NCI-H748 treated with DMSO at 0.1 percent for 48 hours (cell line): ENCODE results near the gene ARL4D.
A peak's percentile ranks its signal among the peaks of the same experiment; 100 is the strongest.
"Not testable (repeated sequence)": the region's sequence is repeated elsewhere in the genome, so short reads cannot be mapped to it uniquely, and the experiment has no call there.

Experiments used
- DNase-seq: peaks from one replicate; lab custom pipeline; 2025; lab: John Stamatoyannopoulos, UW

Gene ARL4D

DNA sequence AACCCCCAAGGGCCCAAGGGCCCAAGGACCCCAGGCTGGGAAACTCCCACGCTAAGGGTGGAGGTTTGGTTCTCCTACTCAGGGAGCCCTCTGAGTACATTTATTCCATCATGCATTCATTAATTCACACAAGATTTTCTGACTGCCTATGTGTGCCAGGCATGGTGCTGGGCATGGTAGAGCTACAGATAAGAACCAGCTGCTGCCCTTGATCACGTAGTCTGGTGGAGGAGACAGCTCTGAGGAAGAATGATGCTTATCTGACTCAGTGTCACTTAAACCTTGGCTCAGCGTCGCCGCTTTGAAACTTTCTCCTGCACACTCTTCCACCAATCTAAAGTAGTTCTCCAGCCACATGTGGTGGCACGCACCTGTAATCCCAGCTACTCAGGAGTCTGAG lies 3.6 kb upstream of the ARL4D start:
- no peak for DNase-seq

- no peak for DNase-seq
Observed at GRCh38 chr17:43396491-43397060, 2.2 kb upstream of the ARL4D start.

GRCh38 chr17:43399839-43400328 lies 1.1 kb downstream of the ARL4D start:
- no peak for DNase-seq

DNA sequence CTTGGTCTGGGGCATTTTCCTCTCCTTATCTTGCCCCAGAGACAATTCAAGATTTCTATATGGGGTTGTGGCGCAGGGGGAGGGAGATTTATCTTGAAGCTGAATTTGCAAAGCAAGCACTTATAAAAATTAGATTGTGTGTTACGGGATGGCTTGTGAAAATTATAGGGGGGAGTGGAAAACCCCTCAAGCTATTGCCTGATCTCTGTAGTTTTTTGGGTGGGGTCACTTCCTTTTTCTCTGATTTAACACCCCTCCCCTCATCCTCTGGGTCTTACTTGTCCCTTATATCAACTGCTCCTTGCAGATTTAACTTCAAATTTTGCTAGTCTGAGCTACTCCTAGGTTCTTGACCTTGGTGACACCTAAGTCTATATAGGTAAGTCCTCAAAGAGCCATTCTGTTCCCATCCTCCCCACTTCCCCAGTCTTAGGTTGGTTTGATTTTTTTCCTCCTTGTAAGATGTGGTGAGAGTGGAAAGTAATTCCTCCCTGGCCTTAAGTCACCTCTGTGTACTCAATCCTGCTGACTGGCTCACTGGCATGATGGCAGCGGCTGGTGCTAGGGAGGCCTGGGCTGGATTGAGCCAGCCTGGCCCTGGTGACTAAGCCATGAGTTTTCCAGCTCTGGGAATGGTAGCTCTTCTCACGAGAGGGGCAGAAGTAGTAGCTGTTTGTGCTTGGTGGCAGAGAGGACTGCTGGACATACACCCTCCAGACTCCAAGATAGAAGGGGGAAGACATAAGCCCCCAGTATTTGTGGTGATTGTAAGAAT lies 2.3 kb downstream of the ARL4D start:
- DNase-seq: no peak

DNA sequence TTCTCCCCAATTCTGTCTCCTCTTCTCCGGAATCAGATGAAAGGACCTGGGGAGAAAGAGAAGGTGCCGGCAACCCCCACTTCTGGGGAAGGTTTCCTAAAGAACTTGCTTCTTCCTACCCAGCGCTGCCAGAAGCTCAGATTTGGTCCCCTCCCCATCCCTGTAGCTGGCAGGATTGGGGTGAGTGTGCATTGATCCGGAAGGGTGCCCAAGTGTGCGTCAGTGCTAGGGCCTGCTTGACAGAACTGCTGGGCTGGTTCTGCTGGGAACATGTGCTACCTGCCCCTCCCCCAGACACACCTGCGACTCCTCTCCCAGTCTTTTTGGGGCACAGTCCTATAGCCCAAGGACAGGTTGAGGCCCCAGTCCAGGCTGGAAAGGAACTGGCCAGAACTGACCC lies 3.3 kb downstream of the ARL4D start:
- no peak for DNase-seq

DNA sequence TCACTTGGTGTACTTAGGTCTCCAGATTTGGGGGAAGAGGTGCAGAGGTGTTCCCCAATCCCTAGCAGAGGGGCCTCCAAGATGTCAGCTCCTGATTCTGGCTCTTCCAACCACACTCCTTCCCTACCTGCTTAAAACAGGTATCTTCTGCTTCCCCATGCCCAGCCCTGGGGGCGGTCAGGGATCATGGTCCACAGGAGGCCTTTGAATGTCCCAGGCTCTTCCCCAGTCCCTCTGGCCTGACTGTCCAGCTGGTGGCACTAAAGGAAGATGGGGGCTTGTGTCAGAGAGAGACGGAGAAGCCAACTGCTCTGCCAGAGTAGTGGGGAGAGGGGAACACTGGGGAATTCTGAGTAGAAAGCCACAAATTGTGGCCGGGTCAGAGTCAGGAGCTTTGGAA lies 3.8 kb downstream of the ARL4D start:
- no peak for DNase-seq

DNA sequence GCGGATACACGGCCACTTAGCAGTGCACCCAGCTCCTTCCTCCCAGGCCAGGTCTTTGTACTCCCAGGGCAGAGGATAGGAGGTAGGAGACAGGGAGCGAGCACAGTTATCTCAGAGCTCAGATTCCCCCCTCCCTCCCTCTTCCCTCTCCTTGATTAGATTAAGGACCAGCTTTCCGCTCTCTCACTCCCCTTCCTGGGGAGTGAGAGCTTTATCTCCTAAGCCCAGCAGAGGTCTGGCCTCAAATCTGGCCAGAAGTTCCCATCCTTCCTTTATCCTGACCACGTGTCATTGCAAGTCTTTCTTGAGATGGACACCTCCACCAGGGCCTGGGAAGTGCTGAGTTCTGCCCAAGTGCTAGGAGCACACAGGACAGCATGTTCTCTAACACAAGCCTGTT lies 5.1 kb downstream of the ARL4D start:
- no peak for DNase-seq

- no peak for DNase-seq
Observed at GRCh38 chr17:43405861-43406260, 7.1 kb downstream of the ARL4D start.

DNA sequence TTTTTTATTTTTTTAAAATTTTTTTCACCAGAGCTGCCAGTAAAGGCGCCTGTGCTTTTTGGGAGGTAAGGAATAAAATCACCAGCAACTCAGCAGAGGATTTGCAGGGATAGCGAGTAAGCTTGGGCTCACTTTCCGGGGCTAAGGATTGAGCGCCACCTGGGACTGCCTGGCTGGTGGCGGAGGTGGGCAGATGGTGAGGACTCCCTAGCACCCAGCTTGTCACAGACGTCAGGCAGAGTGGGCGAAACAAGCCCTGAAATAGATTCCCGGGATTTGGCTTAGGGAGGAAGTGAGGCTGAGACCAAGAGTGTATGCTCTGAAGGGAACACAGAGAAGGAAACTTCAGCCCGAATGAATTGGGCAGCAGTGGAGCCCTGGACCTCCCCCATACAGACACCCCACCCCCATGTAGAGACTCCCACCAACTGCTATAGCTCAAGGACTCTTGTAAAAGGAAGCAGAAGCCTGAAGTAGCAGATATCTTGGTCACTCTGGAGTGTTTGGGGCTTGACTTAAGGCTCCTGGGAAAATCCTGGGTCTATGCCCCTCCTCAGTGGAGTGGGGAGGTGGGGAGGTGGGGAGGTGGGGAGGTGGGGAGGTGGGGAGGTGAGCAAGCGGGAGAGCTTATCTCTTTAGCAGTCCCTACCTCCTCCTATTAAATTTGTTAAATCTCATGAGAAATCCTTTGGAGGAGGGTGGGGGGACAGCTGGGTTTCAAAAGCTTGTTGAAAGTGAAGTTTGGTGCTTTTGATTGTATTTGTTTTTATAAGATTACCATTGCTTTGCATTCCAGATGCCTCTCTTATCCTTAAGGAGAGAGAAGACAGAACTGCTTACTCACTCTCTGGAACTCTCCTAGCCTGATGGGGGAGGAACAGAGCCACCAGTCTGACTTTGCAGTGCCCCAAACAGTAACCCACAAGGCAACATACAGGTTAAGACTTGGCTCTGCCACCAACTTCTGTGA lies 8.2 kb downstream of the ARL4D start:
- DNase-seq: no peak

DNA sequence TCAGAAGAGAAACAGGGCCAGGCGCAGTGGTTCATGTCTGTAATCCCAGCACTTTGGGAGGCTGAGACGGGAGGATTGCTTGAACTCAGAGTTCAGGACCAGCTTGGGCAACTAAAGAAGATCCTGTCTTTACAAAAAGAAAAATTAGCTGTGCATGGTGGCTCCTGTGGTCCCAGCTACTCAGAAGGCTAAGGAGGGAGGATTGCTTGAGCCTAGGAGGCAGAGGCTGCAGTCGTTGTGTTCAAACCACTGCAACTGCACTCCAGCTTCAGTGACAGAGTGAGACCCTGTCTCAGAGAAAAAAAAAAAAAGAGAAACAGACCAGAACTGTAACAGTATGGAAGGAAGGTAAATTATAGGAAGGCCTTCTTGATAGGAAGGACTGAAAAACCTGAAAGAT lies 10.3 kb downstream of the ARL4D start:
- no peak for DNase-seq

DNA sequence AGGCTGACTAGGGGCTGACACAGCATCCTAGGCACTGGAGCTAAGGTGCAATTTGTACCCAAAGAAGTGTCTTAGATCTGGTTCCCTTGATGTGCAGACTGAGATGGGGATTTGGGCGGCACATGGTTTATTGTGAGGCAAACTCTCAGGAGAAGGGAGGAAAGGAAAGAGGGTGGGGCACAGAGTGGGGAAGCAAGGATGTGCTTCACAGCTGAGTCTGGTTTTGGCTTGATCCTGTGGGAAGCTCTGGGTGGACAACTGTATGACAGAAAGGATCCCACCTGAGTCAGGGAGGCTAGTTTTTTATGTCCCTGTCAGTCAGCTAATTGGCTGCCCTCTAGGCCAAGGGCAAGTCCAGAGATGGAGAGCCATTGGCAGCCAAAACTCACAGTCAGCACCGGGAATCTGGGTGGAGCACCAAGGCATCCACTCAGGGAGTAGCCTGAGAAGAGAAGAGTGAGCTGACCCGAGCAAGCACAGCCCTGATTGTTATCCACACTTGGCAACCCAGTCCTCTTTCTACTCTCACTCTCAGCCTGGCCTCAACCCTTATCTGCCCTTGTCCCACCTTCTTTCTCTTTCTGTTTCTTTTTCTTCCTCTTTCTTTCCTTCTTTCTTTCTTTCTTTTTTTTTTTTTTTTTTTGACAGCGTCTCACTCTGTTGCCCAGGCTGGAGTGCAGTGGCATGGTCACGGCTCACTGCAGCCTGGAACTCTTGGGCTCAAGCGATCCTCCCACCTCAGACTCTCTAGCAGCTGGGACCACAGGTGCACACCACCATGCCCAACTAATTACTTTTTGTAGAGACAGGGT lies 12.0 kb downstream of the ARL4D start:
- DNase-seq: no peak

- no peak for DNase-seq
Observed at GRCh38 chr17:43411369-43411677, 12.5 kb downstream of the ARL4D start.

DNA sequence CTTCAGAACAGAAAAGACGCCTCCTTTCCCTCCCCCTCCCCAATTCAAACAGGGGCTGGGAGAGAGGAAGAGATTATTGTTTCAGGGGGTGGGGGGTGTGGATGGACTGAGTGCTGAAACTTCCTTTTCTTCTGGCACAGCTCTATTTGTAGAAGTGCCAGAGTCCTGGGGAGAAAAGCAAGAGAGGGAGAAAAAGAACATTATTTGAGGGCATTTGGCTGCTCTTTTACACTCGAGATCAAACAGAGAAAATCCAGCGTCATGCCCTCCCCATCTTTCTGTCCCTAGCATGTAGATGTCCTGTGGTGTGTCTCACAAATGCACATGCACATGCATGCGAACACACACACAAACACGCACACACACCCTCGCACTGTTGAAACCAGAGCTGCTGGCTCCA lies 13.0 kb downstream of the ARL4D start:
- no peak for DNase-seq

- DNase-seq: no peak
Observed at GRCh38 chr17:43412166-43412565, 13.4 kb downstream of the ARL4D start.

DNA sequence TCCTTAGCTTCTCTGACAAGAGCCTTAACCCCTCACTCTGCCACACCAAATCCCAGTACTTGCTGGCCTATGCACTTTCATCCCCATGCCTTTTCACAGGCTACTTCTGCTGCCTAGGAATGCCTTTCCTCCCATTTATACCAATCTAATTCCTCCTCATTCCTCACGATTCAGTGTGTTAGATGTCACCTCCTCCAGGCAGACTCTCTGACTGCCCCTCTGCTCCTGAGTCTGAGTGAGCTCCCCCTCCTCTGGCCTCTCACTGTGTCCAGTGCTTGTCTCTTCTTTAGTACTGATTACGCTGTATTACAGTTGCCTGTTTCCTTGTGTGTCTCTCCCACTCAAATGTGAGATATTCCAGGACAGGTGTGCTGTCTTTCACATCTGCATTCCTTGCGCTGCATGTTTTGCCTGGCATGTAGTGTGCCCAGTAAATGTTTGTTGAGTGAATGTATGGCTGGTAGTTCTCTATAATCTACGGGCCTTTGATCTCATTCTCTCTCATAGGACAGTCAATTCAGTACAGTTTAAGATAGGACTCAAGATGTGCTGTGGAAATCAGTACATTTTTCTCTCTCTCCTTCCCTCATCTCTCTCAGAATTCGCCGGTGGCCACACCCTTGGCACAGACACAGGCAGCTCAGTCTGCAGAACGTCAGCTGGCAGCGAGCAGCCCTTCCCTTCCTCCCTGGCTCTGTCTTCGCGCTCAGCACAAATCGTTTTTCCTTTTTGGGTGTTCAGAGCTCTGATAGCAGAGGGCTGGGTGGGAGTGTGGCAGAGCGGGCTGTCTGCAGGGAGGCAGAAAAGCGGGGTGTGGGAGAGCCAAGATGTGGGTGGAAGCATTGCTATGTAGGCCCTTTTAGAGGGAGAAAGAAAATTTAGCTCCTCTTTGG lies 18.5 kb downstream of the ARL4D start:
- DNase-seq: peak; percentile 24

- peak; percentile 96 for DNase-seq
Observed at GRCh38 chr17:43418441-43419374, 19.9 kb downstream of the ARL4D start.

DNA sequence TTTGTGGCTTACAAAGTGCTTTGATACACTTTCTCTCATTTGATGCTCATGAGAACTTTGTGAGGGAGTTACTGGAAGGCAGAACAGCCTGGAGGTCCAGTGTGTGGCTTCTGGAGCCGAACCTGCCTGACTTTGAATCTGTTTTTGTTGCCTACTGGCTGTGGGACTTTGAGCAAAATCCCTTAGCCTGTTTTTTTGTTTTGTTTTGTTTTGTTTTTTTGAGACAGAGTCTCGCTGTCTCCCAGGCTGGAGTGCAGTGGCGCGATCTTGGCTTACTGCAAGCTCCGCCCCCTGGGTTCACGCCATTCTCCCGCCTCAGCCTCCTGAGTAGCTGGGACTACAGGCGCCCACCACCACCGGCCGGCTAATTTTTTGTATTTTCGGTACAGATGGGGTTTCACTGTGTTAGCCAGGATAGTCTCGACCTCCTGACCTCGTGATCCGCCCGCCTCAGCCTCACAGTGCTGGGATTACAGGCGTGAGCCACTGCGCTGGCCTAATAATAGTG lies 20.6 kb downstream of the ARL4D start:
- DNase-seq: not testable (repeated sequence)

- DNase-seq: no peak
Observed at GRCh38 chr17:43423777-43424455, 25.1 kb downstream of the ARL4D start.
